IPS DF 6.9 (cell line): ENCODE data around the gene PCYT1B.

Experiments
- DNase-seq: peaks from one replicate; pipeline ENCODE4 v3.0.0-alpha.2; 2013; ENCODE audit warnings: low read depth, low spot score
- H3K27ac ChIP-seq: one replicate; pipeline ENCODE4 v1.5.1; 2013; ENCODE audit warnings: low read length, control low read depth
- H3K27me3 ChIP-seq: 2 replicates; pipeline ENCODE4 v1.6.1; 2013; ENCODE audit warnings: mild to moderate bottlenecking, low read length; ENCODE audit not compliant: control insufficient read depth, insufficient read depth
- H3K36me3 ChIP-seq: 2 replicates; pipeline ENCODE4 v1.6.1; 2013; ENCODE audit warnings: low read length; ENCODE audit not compliant: control insufficient read depth, insufficient read depth
- H3K4me1 ChIP-seq: 2 replicates; pipeline ENCODE4 v1.6.1; 2013; ENCODE audit warnings: low read length; ENCODE audit not compliant: control insufficient read depth, insufficient read depth
- H3K4me3 ChIP-seq: 2 replicates; pipeline ENCODE4 v1.5.1; 2013; ENCODE audit warnings: mild to moderate bottlenecking, low read length
- H3K9me3 ChIP-seq: 2 replicates; pipeline ENCODE4 v1.6.1; 2013; ENCODE audit warnings: low read length, inconsistent platforms; ENCODE audit not compliant: control insufficient read depth, insufficient read depth
- WGBS: extraction: QIAGEN DNeasy Blood & Tissue Kit; methylation state at CpG from one replicate; pipeline ENCODE4 v1.1.7; 2013; ENCODE audit warnings: mixed read lengths, missing lambda C conversion rate; ENCODE audit not compliant: insufficient read length, insufficient coverage; 5-methylcytosine and 5-hydroxymethylcytosine counted together

Gene PCYT1B

DNA sequence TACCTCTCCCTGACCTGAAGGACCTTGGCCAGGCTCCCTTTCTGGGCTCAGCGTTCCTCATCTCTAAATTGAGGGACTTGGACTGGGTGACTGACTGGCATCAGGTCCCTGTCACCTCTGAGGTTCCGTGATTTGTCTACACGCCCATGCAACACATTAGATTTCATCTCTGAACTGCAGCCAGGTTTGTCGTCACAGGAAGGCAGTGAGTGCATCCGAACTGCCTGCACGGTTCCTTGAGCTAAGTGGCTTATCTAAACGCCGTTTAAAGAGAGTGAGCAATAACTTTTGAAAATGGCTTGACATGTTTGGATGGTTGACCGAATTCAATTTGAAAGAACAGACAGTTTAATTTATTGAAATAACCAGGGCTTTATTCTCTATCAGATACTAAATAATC is 70.1 kb downstream of the PCYT1B start:
- Histone ChIP-seq H3K4me3 (no peak overlapping the region), H3K36me3 (no peaks in the 10 kb centered on the region), H3K4me1 (no peaks in the 10 kb centered on the region), H3K27ac (no peak overlapping the region), H3K9me3 (no peaks in the 10 kb centered on the region), H3K27me3 (no peaks in the 10 kb centered on the region)
- no CpG with 5 or more reads among the region's 9 CpGs for WGBS
- no peak for DNase-seq

DNA sequence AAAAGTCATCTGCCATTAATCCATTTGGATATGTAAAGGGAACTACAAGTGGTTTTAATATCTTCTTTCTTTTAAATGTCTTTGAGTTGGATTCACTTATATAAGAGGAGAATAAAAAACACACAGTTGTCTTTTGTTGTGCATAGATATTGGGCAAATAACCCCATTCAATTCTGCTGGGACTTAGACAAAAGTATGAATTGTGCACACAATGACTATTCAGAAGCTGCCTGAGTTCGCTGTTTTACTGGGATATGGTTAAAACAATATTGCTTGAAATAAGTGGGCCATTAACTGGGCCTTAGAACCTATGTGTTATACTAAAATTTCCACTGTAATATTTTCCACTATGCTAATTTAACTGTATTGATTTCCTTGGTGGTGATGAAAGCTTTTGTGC is 71.7 kb downstream of the PCYT1B start:
- no peaks in the 10 kb centered on the region for H3K9me3 ChIP-seq
- H3K4me3 ChIP-seq = no peak overlapping the region
- no peaks in the 10 kb centered on the region for H3K27me3 ChIP-seq
- H3K36me3 ChIP-seq = no peaks in the 10 kb centered on the region
- H3K27ac ChIP-seq = no peak overlapping the region
- no CpG with 5 or more reads among the region's 1 CpG for WGBS
- no peak for DNase-seq
- no peaks in the 10 kb centered on the region for H3K4me1 ChIP-seq

DNA sequence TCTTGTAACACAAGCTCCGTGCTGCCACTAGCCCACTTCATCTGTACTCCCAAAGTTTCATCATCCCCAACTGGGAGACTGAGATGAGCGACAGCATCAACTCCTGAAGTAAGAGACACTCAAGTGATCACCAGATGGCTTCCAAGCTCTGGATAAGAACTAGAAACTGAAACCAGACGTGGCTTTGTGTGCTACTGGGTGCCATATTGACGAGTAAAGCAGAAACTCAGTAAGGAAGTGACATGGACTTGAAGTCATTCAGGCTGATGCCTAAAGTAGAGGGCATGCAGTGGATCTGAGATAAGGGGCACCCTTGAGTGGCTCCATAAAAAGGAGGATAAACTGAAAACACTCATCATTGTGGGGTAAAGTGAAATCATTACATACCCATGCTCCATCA is 72.4 kb downstream of the PCYT1B start:
- WGBS = no CpG with 5 or more reads among the region's 4 CpGs
- Histone ChIP-seq H3K4me3 (no peak overlapping the region), H3K27me3 (no peaks in the 10 kb centered on the region), H3K9me3 (no peaks in the 10 kb centered on the region), H3K4me1 (no peaks in the 10 kb centered on the region), H3K27ac (no peak overlapping the region), H3K36me3 (no peaks in the 10 kb centered on the region)
- DNase-seq = no peak

DNA sequence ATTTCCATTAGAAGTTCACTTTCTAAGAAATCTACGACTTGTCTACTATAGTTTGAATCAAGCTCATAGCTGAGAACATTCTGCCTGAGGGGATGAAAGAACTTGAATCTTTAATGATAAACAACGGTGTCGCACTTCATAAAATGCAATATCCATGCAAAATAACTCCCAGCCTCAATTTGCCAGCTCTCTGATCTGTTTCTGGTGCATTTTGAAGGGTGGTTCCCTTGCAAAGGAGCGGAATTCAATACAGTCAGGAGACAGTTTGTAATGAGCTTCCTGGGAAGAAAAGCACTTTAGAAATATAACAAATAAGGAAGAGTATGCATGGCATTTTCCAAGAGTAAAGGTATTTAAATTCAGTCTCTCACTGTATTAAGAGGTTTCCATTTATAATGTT is 80.0 kb downstream of the PCYT1B start:
- Histone ChIP-seq H3K4me1 (no peaks in the 10 kb centered on the region), H3K9me3 (no peaks in the 10 kb centered on the region), H3K27ac (no peak overlapping the region), H3K36me3 (no peaks in the 10 kb centered on the region), H3K4me3 (no peak overlapping the region), H3K27me3 (no peaks in the 10 kb centered on the region)
- no CpG with 5 or more reads among the region's 4 CpGs for WGBS
- DNase-seq = no peak

DNA sequence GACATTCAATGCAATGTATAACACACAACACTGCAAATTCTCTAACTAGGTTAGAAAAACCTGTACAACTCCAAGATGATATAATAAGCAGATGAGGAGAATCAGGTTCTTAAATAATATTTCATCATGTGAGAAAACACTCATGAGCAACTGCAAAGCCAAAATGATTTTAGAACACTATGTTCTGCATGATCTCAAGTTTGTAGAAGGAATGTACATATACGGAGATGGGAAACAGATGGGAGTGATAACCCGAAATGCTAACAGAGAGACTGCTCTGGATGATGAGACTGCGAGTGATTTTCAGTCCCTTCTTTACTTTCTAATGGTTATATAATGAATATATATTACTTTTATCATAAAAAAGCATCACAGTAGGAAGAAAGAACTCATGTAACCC is 80.9 kb downstream of the PCYT1B start:
- no peak for DNase-seq
- Histone ChIP-seq H3K9me3 (no peaks in the 10 kb centered on the region), H3K27ac (no peak overlapping the region), H3K4me1 (no peaks in the 10 kb centered on the region), H3K4me3 (no peak overlapping the region), H3K27me3 (no peaks in the 10 kb centered on the region), H3K36me3 (no peaks in the 10 kb centered on the region)
- no CpG with 5 or more reads among the region's 3 CpGs for WGBS

DNA sequence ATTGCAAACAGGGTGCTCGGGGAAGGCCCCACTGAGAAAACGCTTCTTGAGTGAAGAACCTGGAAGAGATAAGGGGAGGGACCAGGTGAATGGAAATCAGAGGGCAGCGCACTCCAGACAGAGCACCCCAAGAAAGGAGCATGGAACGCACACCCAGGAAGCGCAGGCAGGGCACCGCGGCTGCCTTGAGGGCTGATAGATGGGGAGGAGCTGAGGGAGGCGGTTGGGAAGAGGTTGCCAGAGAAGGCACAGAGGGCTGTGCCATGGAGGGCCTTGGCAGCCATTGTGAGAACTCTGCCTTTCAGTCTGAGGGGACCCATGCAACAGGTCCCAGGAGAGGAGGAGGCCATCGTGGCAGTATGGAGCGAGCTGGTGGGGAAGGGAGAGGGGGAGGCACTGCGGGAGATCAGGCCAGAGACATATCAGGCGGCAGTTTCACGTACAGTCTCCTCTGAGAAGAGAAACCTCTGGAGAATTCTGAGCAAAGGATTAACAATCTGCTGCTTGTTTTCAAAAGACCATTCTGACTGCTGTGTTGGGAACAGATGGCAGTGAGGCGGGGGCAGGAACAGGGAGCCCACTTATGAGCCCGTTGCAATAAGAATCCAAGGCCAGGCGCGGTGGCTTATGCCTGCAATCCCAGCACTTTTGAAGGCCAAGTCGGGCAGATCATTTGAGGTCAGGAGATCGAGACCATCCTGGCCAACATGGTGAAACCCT is 83.7 kb downstream of the PCYT1B start:
- H3K27ac ChIP-seq = no peak overlapping the region
- H3K4me1 ChIP-seq = no peaks in the 10 kb centered on the region
- no peaks in the 10 kb centered on the region for H3K9me3 ChIP-seq
- no CpG with 5 or more reads among the region's 19 CpGs for WGBS
- no peak for DNase-seq
- H3K4me3 ChIP-seq = no peak overlapping the region
- H3K27me3 ChIP-seq = no peaks in the 10 kb centered on the region
- no peaks in the 10 kb centered on the region for H3K36me3 ChIP-seq

DNA sequence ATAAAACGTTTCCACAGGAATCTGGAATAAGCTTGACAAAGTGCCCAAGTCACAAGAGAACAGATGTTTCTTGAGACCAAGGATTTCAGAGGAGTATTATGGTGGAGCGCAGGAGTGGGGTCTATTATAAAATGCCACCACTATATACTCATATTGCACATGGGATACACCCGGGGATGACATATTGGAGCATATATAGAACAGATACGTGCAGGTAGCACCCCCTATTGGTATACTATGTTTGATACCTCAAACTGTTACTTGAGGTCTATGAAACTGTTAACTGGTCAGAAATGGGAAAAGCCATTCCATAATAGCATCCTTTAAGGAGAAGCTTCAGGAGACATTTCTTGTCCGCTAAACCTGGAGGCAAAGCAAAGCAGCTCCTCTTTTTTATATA is 86.0 kb downstream of the PCYT1B start:
- Histone ChIP-seq H3K9me3 (no peaks in the 10 kb centered on the region), H3K27me3 (no peaks in the 10 kb centered on the region), H3K36me3 (no peaks in the 10 kb centered on the region), H3K4me1 (no peaks in the 10 kb centered on the region), H3K27ac (no peak overlapping the region), H3K4me3 (no peak overlapping the region)
- no peak for DNase-seq
- no CpG with 5 or more reads among the region's 5 CpGs for WGBS

DNA sequence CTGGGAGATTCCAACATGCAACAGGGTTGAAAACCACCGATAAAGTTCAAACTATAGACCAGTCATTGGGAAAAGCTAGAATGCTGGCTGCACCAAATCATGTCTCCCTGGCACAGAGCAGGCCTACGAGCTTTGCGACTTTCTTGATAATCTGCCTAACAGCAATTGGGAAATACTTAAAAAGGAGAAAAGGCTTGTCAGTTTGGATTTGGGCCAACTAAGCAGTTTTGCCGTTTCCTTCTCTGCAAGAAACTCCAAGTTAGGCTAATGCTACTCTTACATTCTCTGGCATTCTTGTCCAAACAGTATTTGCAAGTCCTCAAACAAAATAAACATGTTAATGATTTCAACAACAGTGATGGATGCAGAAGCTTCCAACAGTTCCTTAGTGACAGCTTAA is 94.1 kb downstream of the PCYT1B start:
- no CpG with 5 or more reads among the region's 4 CpGs for WGBS
- Histone ChIP-seq H3K27ac (no peak overlapping the region), H3K9me3 (no peaks in the 10 kb centered on the region), H3K4me1 (no peaks in the 10 kb centered on the region), H3K27me3 (no peaks in the 10 kb centered on the region), H3K36me3 (no peaks in the 10 kb centered on the region), H3K4me3 (no peak overlapping the region)
- no peak for DNase-seq

DNA sequence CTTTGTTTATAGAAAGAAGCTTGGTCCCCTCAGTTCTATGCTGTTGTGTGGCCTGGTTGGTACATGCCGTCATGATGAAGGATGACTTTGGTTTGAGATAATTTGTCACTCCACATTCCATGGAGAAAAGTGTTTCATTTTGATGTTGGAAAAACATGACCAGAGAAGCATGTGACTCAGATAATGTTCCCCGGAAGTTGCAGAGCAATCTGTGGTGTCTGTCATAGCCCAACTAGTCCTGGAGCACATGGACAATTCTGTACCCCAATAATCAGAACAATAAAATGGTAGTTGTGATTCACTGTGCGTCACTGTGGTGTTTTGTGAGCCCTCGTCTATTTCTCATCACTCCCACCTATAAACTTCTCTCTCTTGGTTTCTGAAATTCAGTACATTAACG is 97.0 kb downstream of the PCYT1B start:
- Histone ChIP-seq H3K4me1 (no peaks in the 10 kb centered on the region), H3K4me3 (no peak overlapping the region), H3K9me3 (no peaks in the 10 kb centered on the region), H3K27me3 (no peaks in the 10 kb centered on the region), H3K36me3 (no peaks in the 10 kb centered on the region), H3K27ac (no peak overlapping the region)
- no CpG with 5 or more reads among the region's 5 CpGs for WGBS
- no peak for DNase-seq

DNA sequence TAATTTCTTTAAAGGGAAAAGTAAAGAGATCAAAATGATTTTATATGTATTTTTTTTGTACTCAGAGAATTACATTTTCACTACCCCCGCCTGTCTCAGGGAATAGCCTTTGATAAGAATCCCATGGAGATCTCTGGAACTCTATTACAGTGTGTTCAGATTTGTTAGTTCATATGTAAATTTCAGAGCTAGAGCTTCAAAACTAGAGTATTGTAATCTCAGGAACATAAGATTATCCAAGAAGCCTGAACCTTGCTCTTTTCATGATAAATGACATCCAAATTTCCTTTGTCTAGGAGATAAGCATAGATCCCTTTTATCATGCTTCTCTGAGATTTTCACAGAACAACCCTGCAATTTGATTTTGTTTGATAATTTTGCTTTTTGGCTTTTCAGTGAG is 99.2 kb downstream of the PCYT1B start:
- H3K36me3 ChIP-seq = no peaks in the 10 kb centered on the region
- WGBS = no CpG with 5 or more reads among the region's 1 CpG
- no peaks in the 10 kb centered on the region for H3K9me3 ChIP-seq
- H3K4me1 ChIP-seq = no peaks in the 10 kb centered on the region
- no peak overlapping the region for H3K4me3 ChIP-seq
- no peaks in the 10 kb centered on the region for H3K27me3 ChIP-seq
- no peak for DNase-seq
- H3K27ac ChIP-seq = no peak overlapping the region

DNA sequence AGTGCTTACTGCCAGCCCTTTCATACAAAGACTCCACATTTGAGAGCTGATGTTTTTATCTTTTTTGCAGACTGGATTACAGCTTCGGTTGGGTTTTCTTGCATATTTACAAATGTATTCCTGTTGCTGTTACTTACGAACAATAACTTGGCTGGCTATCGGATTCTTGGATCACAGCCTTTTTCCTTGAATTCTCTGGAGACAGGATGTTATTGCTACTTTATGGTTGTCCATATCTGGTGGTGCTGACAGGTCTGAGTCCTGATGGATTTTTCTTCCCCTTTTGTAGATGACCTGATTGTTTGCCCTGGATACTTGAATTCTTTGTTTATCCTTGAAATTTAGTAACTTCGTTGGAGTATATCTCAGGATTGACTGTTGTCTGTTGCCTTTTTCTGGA is 104.4 kb downstream of the PCYT1B start:
- H3K27ac ChIP-seq = no peak overlapping the region
- H3K9me3 ChIP-seq = no peaks in the 10 kb centered on the region
- H3K27me3 ChIP-seq = no peaks in the 10 kb centered on the region
- no peak overlapping the region for H3K4me3 ChIP-seq
- H3K4me1 ChIP-seq = no peaks in the 10 kb centered on the region
- no CpG with 5 or more reads among the region's 4 CpGs for WGBS
- H3K36me3 ChIP-seq = no peaks in the 10 kb centered on the region
- no peak for DNase-seq
